GM13977 (cell line): ENCODE measurements around the gene GPATCH4.

Experiments
- DNase-seq: peaks from one replicate; pipeline ENCODE4 v3.0.0; 2012; ENCODE audit warnings: low spot score
- CTCF ChIP-seq: IDR thresholded peaks from 2 replicates; pipeline ENCODE4 v1.5.1; 2012; ENCODE audit warnings: mild to moderate bottlenecking, control low read depth; ENCODE audit not compliant: insufficient read depth; ENCODE audit errors: extremely low read depth, missing control alignments
- in situ Hi-C: fragments of 300-500 bp; cut with MboI; formaldehyde crosslinking; loops from one replicate; pipeline ENCODE4 v1.12.0; 2022; ENCODE audit warnings: low sequenced_read_pairs, low pct_unique_long_range_greater_than_20kb, mixed read lengths, inconsistent platforms; ENCODE audit not compliant: unreplicated experiment

Gene GPATCH4

GRCh38 chr1:156586892-156587477, 14.3 kb downstream of the GPATCH4 start:
- TF ChIP-seq CTCF: no peak
- in situ Hi-C loops: no loop called here
- DNase-seq: no peak

- in situ Hi-C loops: no loop called here
- no peak for DNase-seq
- no peak for TF ChIP-seq CTCF
These were observed 15.0 kb downstream of the GPATCH4 start for GRCh38 chr1:156586323-156586722.

- peak; percentile 34 for TF ChIP-seq CTCF
- in situ Hi-C loops: no loop called here
- no peak for DNase-seq
These were observed 16.5 kb downstream of the GPATCH4 start for GRCh38 chr1:156584813-156585212.

GRCh38 chr1:156583821-156584622, 17.3 kb downstream of the GPATCH4 start:
- peak; percentile 82 for DNase-seq
- TF ChIP-seq CTCF: peak; percentile 82
- in situ Hi-C loops: no loop called here

- in situ Hi-C loops: no loop called here
- no peak for DNase-seq
- no peak for TF ChIP-seq CTCF
These were observed 18.8 kb downstream of the GPATCH4 start for GRCh38 chr1:156582388-156583017.

GRCh38 chr1:156581661-156582387, 19.5 kb downstream of the GPATCH4 start:
- DNase-seq: no peak
- in situ Hi-C loops: no loop called here
- no peak for TF ChIP-seq CTCF
